Fibroblast of skin of back (primary cell): ENCODE results near the gene UBE2Q1. TPM values are rescaled to one million over a fixed set of nuclear protein-coding genes. Genes with fewer than 3 reads are reported as not detected.

Experiments
- DNase-seq: peaks from one replicate; pipeline ENCODE4 v3.0.0-alpha.2; 2013
- polyA plus RNA-seq, 2 experiments: library from polyadenylated mRNA; unstranded; fragments of 120-200 nt; gene quantifications; one replicate each; pipeline ENCODE4 v1.2.1, GENCODE V29; 2013; ENCODE audit not compliant: insufficient read length in 2 of 2

UBE2Q1 gene
- polyA plus RNA-seq (2013, experiment 1 of 2; ENCODE audit: insufficient read length), result 108 TPM
- polyA plus RNA-seq (2013, experiment 2 of 2; ENCODE audit: insufficient read length), result 113 TPM

DNA sequence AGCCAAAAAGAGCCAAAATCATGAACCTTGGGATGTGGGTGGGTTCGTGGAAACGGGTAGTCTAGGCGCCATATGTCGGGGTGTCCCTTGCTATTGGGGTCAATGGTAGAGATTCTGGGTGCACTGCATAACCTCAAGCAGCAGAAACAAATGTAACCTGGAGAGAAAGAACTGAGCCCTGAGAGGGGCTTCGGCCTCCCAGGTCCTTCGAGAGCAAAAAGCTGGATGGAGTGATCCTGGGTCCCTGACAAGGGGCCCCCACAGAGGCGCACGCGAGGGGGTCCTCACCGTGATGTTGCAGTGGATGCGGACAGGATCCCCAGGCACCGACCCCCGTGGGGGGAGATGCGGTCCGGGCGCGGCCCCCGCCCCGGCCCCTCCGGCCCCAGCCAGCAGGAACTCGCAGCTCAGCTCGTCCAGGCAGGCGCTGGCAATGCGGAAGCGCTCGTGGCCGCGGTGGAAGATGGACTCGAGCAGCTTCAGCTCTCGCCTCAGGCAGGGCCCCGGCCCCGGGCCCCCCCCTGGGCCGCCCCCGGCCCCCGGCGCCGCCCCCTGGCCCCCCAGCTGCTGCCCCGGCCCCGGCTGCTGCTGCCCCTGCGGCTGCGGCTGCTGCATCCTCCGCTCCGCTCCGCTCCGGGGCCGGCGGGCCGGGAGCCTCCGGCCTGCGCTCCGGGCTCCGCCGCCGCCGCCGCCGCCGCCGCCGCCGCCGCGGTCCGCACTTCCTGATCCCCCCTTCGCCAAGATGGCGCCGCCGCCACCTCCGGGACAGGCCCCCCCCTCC lies at the start of gene UBE2Q1:
Gene UBE2Q1, minus strand, starts transcription at position 724 of the 781 bp plus-strand sequence. Its CDS starts 109 bp downstream, at position 615.
- peak; percentile 22 for DNase-seq

GRCh38 chr1:154607609-154608396 lies 49.3 kb upstream of the UBE2Q1 start, which contains the start of gene ADAR:
Gene ADAR (minus strand): TSS chr1:154608186. CDS start chr1:154608006, 180 bp downstream.
- DNase-seq, result peak; percentile 97

DNA sequence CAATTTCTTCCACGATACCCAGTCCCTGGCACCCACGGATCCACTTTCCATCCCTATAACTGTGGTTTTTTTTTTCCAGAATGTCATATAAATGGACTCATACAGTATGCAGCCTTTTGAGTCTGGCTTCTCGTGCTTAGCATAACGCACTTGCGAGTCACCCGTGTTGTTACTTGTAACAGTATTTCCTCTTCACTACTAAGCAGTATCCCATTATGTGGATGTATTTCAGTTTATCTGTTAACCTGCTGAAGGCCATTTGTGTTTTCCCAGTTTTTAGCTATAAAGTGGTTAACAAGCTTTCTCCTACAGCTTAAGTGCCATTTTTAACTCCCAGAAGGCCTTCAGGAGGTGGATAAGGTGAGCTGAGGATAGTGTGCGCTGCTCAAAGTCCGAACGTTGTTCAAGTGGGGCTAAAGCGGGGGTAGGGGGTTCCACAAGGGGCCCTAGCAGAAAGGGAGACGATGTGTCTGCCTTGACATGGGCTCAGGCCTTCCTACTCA lies 48.7 kb upstream of the UBE2Q1 start:
- DNase-seq, result peak; percentile 69

DNA sequence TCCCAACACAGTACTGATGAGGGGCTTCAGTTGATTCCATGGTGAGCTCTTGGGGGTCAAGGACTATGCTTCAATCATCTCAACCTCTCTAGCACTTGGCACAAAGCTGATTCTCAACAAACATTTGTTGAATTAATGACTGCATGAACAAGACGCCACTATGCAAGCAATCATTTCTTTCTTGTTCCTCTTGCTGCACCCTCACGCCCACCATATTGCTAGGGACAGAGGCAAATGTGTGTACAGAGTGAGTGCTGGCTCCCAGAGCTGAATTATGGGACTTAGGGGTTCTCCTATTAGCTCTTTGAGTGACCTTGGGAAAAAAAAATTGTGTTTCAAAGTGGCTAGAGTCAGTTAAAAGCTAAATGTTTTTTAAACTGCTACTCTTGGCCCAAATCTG lies 47.1 kb upstream of the UBE2Q1 start:
- DNase-seq, result no peak

- DNase-seq, result no peak
Observed at GRCh38 chr1:154603317-154603716, 44.9 kb upstream of the UBE2Q1 start.

DNA sequence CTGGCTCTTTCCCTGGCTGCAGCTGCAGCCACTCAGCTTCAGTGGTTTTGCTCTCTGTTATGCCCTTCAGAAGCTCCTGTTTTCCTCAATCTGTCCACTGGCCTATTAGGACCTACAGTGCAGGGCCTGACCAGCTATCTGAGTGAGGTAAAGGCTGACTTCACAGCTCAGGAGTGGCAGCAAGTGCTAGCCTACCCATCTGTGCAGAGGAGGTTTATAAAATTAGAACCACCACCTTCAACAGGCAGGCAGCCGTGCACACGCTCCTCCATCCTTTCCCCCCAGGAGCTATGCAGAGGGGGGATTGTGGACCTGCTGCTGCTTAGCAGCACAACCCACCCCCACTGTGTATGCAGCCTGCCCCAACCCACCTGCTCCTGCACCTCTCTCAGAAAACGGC lies 41.2 kb upstream of the UBE2Q1 start:
- DNase-seq, result no peak

DNA sequence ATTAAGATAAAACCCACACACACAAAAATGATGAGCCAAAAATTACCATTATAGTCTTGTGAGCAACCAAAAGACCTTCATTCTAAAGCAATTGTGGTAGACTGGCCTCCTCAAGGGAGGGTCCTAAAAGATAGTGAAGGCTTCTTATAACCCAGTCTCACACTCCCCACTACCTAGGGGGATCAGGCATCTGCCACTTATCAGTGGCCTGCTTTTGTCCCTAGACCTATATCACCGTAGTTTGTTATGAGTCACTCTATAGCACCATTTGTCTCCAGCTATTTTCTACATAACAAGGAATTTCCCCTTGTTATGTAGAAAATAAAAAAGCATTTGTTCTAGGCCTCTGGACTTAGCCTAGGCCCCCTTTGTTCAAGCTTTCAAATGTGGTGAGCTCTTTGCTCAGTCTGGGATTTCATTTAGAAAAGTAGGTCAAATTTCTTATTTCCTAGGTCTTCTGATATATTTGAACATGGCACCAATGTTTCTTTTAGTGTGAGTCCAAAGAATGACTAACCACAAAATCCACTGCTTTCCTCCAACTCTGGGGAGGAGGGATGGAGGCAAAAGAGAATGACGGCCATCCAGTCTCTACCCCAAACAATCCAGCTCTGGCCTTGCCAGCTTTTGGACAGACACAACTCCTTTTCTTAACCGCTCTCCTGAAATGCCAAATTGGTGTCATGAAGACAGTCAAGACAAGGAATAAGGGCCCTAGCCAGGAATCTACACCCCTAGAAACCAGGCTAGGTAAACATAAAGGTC lies 40.6 kb upstream of the UBE2Q1 start:
- peak; percentile 27 for DNase-seq

GRCh38 chr1:154595621-154596020 lies 37.2 kb upstream of the UBE2Q1 start:
- peak; percentile 29 for DNase-seq

DNA sequence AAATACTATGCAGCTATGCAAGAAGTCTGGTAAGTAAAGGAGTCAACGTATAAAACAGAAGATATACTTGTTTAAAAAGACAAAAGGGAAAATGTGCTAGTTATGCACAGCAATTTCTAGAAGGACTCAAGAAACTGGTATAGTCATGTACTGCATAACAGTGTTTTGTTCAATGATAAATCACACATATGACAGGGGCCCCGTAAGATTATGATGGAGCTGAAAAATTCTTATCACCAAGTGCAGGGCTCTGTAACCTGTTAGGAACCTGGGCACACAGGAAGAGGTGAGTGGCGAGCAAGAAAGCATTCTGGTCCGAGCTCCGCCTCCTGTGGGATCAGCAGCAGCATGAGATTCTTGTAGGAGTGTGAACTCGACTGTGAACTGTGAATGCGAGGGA lies 36.3 kb upstream of the UBE2Q1 start:
- DNase-seq, result no peak

DNA sequence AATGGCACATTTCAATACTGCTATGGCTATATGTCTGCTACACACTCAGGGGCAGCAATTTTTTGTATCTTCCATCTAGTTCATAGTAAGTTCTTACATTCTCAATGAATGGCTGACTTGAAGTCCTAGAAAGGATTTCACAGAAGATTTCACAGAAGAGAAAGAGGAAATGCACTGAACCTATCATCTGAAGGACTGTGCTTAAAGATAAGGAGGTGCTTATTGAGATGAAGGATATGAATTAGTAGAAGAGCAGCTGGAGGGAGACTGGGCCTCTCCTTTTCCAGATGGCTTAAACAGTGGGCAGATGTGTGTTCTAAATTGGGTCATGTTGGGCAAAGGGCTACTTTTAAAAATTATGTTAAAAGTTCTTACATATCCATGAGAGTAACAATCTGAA lies 34.9 kb upstream of the UBE2Q1 start:
- no peak for DNase-seq

DNA sequence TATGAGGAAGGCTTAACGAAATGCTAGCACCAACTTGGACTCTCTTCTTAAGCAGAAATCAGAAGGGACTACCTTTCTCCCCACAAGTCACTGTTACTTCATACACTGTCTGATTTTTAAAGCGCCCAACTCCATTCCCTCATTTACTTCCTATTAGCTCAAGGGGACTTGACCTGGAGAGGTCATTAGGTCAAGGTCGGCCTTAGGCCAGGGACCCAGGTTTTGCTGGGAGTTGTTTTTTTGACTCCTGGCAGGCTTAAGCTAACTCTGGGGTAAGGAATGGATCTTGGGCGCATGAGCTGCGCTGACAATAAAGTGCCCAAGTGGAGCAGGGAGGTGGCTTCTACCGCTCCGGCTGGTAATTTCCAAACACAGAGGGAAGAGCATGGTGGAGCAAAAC lies 32.7 kb upstream of the UBE2Q1 start:
- DNase-seq, result no peak

DNA sequence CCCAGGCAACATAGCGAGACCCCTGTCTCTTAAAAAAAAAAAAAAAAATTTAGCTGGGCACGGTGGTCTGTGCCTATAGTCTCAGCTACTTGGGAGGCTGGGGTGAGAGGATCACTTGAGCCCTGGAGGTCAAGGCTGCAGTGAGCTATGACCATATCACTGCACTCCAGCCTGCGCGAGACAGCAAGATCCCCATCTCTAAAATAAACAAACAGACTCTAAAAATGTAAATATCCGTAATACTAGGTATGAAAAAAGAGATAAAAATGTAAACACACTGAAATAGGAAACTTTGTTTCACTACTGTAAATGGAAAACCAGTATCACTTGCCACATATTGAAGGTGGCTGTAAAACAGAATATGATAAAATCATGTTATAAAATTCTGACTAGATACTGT lies 32.3 kb upstream of the UBE2Q1 start:
- no peak for DNase-seq

- no peak for DNase-seq
Observed at GRCh38 chr1:154589780-154590179, 31.3 kb upstream of the UBE2Q1 start.

DNA sequence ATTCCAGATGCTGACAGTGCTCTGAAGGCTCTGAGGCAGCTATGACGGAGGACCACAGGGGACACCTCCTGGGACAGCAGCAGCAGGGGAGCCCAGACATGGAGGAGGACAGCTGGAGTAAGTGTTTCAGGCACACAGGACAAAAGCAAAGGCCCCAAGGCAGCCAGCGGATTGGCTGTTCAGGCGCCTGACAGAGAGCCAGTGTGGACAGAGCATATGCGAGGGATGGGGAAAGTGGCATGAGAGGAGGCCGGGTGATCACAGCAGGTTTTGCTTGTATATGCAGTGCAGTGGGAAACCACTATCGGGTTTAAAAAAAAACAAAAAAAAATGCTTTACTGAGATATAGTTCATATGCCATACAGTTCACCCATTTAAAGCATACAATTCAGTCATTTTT lies 28.2 kb upstream of the UBE2Q1 start:
- DNase-seq, result no peak

- DNase-seq, result no peak
Observed at GRCh38 chr1:154586231-154586630, 27.8 kb upstream of the UBE2Q1 start.

DNA sequence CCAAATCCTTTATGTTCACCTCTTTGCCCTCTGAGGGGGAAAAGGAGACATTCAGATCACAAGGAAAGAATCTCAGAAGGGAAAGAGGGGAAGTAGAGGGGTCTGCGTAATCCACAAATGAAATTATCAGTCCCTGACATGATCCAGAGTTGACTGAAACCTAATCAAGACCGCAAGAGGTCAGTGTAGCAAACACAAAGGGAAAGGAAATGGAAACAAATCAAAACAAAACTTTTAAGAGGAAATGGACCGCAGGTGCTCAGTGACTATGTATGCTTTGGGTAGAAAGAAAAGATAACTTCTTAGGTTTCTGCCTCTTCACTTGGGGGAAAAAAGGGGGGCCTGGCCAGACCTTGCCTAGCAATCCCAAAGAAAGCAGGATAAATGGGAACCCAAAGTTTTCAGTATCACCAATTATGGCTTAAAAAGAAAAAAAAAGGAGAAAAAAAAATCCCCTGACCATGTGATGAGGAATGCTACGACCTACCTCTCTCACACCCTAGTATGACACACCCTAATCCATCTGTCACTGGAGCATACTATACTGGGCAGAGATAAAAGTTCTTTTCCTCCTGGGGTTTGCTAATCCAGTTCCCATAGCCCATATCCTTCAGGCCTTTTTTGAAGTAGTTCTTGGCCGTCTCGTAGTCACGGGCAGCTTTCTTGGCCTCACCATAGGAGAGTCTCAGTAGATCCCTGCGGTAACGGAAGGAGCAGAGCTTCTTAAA lies 26.0 kb upstream of the UBE2Q1 start:
- no peak for DNase-seq

- peak; percentile 27 for DNase-seq
Observed at GRCh38 chr1:154583773-154584172, 25.3 kb upstream of the UBE2Q1 start.

DNA sequence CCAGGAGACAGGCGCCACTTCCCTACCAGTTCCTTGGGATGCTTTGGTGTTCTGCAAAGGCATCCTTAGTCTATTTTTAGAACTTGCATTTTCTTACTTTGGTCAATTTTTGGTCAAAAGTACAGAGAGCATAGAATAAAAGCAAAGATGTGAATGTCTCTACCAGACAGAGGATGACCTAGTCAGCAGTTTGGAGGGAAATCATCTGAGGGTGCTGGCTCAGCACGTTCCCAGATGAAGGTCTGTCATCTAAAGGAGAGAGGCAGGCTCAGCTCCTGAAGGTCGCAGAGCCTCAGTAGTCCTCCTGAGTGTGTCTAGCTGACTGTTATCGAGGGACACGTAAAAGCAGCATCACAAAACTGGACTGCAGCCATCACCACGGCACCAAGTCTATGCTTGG lies 24.4 kb upstream of the UBE2Q1 start:
- DNase-seq, result no peak

DNA sequence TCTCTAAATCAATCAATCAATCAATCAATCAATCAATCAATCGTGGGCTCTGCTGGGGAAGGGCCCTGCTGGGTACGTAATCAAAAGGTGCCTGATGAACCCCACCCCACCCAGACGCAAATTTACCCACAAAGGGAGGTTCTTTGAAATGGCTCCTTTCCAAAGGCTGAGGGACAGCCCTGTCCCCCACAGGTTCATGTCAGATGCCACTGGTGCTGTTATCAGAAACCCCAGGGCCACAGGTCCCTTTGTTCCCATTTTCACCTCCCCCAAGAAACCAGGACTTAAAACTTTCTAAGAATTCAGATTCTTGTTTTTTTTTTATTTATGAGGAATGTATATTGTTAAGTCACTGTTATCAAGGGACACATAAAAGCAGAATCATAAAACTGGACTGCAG lies 23.3 kb upstream of the UBE2Q1 start:
- DNase-seq, result no peak

- DNase-seq, result no peak
Observed at GRCh38 chr1:154579374-154579773, 20.9 kb upstream of the UBE2Q1 start.

DNA sequence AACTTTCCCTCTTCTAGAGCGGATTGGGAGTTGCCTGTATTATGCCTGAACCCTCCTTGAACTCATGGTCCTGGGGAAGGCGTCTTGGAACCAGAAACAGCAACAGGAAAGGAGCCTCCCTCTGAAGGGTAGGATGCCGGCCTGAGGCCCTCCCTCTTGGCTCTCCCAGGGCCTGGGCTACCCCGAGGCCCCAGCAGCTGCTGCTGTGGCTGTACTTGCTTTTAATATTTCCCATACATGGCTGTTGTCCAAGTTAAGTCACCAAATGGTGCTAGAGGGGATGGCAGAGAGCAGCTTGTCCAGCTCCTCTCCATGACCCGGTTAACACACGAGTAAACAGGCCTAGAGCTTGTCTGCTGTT lies 19.6 kb upstream of the UBE2Q1 start:
- DNase-seq, result no peak
